Thyroid gland (tissue), 4 donors: ENCODE results near the gene TIAM1.

Experiments used
- POLR2A ChIP-seq, 2 donors: fragments of 450-650 bp; IDR thresholded peaks; one replicate each; pipeline ENCODE4 v1.6.1; 2017; ENCODE audit warnings: antibody characterized with exemption in 2 of 2, mild to moderate bottlenecking in 2 of 2, moderate library complexity in 1 of 2
- TF ChIP-seq, protein P1 (sequence below), 6 experiments: fragments of 200-600 bp in 3 of 6; fragments of 450-650 bp in 3 of 6; sonication (generic) in 3 of 6; IDR thresholded peaks; one replicate each; pipeline ENCODE4 v1.5.1; 2016 to 2019; ENCODE audit warnings: antibody characterized with exemption in 6 of 6, mild to moderate bottlenecking in 2 of 6, inconsistent platforms in 1 of 6, moderate library complexity in 1 of 6

DNA sequence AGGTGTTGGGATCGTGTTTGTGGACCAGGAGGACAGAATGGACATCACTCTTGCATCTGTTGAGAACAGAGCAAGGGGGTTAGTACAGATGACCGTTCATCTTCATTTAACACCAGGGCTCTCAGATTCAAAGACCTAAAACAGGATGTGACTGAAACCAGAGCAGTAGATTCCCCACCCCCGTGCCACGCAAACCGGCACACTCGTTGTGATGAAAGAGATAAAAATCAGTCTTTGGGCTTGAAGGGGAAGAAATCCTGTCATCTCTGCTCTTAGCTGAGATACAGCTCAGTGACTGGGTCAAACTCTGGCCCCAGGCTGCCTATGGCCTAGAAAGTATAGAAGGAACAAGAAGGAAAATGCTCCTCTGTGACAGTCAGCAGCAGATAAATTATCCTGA lies 159.6 kb downstream of the TIAM1 start:
- TF ChIP-seq, protein P1, sequence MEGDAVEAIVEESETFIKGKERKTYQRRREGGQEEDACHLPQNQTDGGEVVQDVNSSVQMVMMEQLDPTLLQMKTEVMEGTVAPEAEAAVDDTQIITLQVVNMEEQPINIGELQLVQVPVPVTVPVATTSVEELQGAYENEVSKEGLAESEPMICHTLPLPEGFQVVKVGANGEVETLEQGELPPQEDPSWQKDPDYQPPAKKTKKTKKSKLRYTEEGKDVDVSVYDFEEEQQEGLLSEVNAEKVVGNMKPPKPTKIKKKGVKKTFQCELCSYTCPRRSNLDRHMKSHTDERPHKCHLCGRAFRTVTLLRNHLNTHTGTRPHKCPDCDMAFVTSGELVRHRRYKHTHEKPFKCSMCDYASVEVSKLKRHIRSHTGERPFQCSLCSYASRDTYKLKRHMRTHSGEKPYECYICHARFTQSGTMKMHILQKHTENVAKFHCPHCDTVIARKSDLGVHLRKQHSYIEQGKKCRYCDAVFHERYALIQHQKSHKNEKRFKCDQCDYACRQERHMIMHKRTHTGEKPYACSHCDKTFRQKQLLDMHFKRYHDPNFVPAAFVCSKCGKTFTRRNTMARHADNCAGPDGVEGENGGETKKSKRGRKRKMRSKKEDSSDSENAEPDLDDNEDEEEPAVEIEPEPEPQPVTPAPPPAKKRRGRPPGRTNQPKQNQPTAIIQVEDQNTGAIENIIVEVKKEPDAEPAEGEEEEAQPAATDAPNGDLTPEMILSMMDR (IDR thresholded peaks at IDR 0.05) = no peak
- TF ChIP-seq POLR2A (IDR thresholded peaks at IDR 0.05) = no peak
